ENCODE results near the gene DDIT4. TPM values are rescaled to one million over a fixed set of nuclear protein-coding genes. Genes with fewer than 3 reads are reported as not detected.

Gene DDIT4
- total and polyA plus RNA-seq, 9 of the 15 experiments (the other 6 are each of a cell fraction or from before 2014, with no cell fraction given) = 8.2 to 675 (median 159) TPM

- TF ChIP-seq, protein P1, sequence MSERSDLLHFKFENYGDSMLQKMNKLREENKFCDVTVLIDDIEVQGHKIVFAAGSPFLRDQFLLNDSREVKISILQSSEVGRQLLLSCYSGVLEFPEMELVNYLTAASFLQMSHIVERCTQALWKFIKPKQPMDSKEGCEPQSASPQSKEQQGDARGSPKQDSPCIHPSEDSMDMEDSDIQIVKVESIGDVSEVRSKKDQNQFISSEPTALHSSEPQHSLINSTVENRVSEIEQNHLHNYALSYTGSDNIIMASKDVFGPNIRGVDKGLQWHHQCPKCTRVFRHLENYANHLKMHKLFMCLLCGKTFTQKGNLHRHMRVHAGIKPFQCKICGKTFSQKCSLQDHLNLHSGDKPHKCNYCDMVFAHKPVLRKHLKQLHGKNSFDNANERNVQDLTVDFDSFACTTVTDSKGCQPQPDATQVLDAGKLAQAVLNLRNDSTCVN (CRISPR knock-in tag; IDR thresholded peaks at IDR 0.05) = no peak
- TF ChIP-seq, protein P2, sequence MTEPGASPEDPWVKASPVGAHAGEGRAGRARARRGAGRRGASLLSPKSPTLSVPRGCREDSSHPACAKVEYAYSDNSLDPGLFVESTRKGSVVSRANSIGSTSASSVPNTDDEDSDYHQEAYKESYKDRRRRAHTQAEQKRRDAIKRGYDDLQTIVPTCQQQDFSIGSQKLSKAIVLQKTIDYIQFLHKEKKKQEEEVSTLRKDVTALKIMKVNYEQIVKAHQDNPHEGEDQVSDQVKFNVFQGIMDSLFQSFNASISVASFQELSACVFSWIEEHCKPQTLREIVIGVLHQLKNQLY (CRISPR knock-in tag; conservative IDR thresholded peaks at IDR 0.05) = no peak
- TF ChIP-seq ZNF589 (CRISPR knock-in tag; IDR thresholded peaks at IDR 0.05; ENCODE audit: low read depth) (peak; percentile 93), ZNF696 (CRISPR knock-in tag; conservative IDR thresholded peaks at IDR 0.05) (0 out of 2 replicates have a peak, but pooled peaks have one; percentile 39), NR2C2 (CRISPR knock-in tag; IDR thresholded peaks at IDR 0.05) (peak; percentile 93), NR2C2 (tag; IDR thresholded peaks at IDR 0.05) (peak; percentile 96), KDM1A (IDR thresholded peaks at IDR 0.05) (peak; percentile 62 to 82; a peak in 3 of 4 replicates), NCOA4 (IDR thresholded peaks at IDR 0.05; ENCODE audit: partially characterized antibody) (no peak), SMARCE1 (IDR thresholded peaks at IDR 0.05) (peak; percentile 70; the same call in 1 of the 2 replicates), ZNF133 (CRISPR knock-in tag; IDR thresholded peaks at IDR 0.05) (peak; percentile 47; the same call in 1 of the 2 replicates), EZH2 (IDR thresholded peaks at IDR 0.05; ENCODE audit: borderline replicate concordance, low read depth, low read length) (no peak), CEBPG (CRISPR knock-in tag; IDR thresholded peaks at IDR 0.05) (no peak), CEBPG (tag; conservative IDR thresholded peaks at IDR 0.05 in 1 of 2, IDR thresholded peaks at IDR 0.05 in 1 of 2) (no peak), YY1 (IDR thresholded peaks at IDR 0.05; ENCODE audit: borderline replicate concordance in 1 of 3, control insufficient read depth in 1 of 3, extremely low read depth in 1 of 3, insufficient read depth in 3 of 3, insufficient read length in 1 of 3, insufficient replicate concordance in 2 of 3, low read depth in 1 of 3, low read length in 2 of 3) (peak in 1 of 3 experiments; percentile 34), TRIM24 (IDR thresholded peaks at IDR 0.05) (peak; percentile 69 to 86; a peak in 3 of 4 replicates), PKNOX1 (IDR thresholded peaks at IDR 0.05) (0 out of 2 replicates have a peak, but pooled peaks have one; percentile 3), CBFB (CRISPR knock-in tag; IDR thresholded peaks at IDR 0.05) (0 out of 2 replicates have a peak, but pooled peaks have one; percentile 8), RB1 (IDR thresholded peaks at IDR 0.05; ENCODE audit: low read depth) (peak; percentile 84)
Observed at GRCh38 chr10:72260239-72260975, 13.3 kb upstream of the DDIT4 start (continued).
